SHP77 (cell line): ENCODE data around the gene GLT6D1.
"Not testable (repeated sequence)": the region's sequence is repeated elsewhere in the genome, so short reads cannot be mapped to it uniquely, and the experiment has no call there.

Experiments
- DNase-seq, 2 experiments: peaks; one replicate each; lab custom pipeline; 2025; lab: John Stamatoyannopoulos, UW

GLT6D1 gene

GRCh38 chr9:135664801-135665794 is 25.8 kb upstream of the GLT6D1 start:
- no peak for DNase-seq

GRCh38 chr9:135664266-135664665 is 24.9 kb upstream of the GLT6D1 start:
- no peak for DNase-seq

GRCh38 chr9:135663857-135664256 is 24.5 kb upstream of the GLT6D1 start:
- DNase-seq: no peak

GRCh38 chr9:135663451-135663770 is 24.1 kb upstream of the GLT6D1 start:
- no peak for DNase-seq

GRCh38 chr9:135662758-135663450 is 23.6 kb upstream of the GLT6D1 start, which contains the start of gene LCN9:
TSS of gene LCN9 (plus strand) at chr9:135663309. CDS start at chr9:135663322, 13 bp downstream.
- DNase-seq: no peak

- DNase-seq: no peak
These were observed 22.6 kb upstream of the GLT6D1 start for GRCh38 chr9:135661816-135662560.

GRCh38 chr9:135660407-135660806 is 21.1 kb upstream of the GLT6D1 start:
- no peak for DNase-seq

GRCh38 chr9:135659252-135659651 is 19.9 kb upstream of the GLT6D1 start:
- DNase-seq: no peak

GRCh38 chr9:135657416-135657815 is 18.1 kb upstream of the GLT6D1 start:
- no peak for DNase-seq

GRCh38 chr9:135655317-135655716 is 16.0 kb upstream of the GLT6D1 start:
- DNase-seq: no peak

GRCh38 chr9:135650408-135650807 is 11.1 kb upstream of the GLT6D1 start:
- no peak for DNase-seq

- no peak for DNase-seq
These were observed 10.2 kb upstream of the GLT6D1 start for GRCh38 chr9:135649508-135649907.

GRCh38 chr9:135648494-135649410 is 9.4 kb upstream of the GLT6D1 start:
- DNase-seq: no peak

- DNase-seq: no peak
These were observed 8.5 kb upstream of the GLT6D1 start for GRCh38 chr9:135647884-135648283.

GRCh38 chr9:135644631-135645218 is 5.4 kb upstream of the GLT6D1 start:
- DNase-seq: no peak

GRCh38 chr9:135641745-135642144 is 2.4 kb upstream of the GLT6D1 start:
- DNase-seq: no peak

- no peak for DNase-seq
These were observed 1.7 kb upstream of the GLT6D1 start for GRCh38 chr9:135641047-135641446.

GRCh38 chr9:135636930-135637530 is 2.3 kb downstream of the GLT6D1 start:
- not testable (repeated sequence) for DNase-seq

GRCh38 chr9:135632841-135633240 is 6.5 kb downstream of the GLT6D1 start:
- no peak for DNase-seq

GRCh38 chr9:135624282-135624681 is 15.1 kb downstream of the GLT6D1 start:
- DNase-seq: no peak
